Measurements from ENCODE around the gene GALNT13.

Gene GALNT13

GRCh38 chr2:154495455-154495868 is 623.7 kb downstream of the GALNT13 start:
- DNase-seq, result no peak

DNA sequence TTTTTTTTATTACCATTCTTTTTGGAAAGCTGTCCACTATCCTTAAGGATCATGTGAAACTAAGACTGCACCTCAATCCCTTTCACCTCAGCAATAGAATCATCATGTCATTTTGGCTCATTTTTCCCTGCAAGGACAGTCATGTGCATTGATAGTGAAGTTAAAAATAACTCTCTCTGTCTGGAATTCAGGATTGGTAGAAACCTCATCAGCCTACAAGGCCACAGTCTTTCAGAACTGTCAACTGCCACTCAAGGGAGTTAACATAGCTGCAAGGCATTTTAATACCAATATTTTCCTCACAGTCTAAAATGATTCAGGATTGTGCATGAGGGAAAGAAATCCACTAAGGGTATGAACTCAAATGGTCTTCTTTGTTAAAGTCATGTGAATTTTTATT is 625.3 kb downstream of the GALNT13 start:
- DNase-seq, result no peak

Data from activated CD4-positive, alpha-beta T cell treated with anti-CD3 and anti-CD28 coated beads for 1 hour (primary cell).